GM10847 (cell line): ENCODE results near the gene MYH15.

Experiments used
- POLR2A ChIP-seq: IDR thresholded peaks from 2 replicates; pipeline ENCODE4 v1.6.1; 2011; ENCODE audit not compliant: insufficient read length; ENCODE audit errors: extremely low read depth

Gene MYH15

DNA sequence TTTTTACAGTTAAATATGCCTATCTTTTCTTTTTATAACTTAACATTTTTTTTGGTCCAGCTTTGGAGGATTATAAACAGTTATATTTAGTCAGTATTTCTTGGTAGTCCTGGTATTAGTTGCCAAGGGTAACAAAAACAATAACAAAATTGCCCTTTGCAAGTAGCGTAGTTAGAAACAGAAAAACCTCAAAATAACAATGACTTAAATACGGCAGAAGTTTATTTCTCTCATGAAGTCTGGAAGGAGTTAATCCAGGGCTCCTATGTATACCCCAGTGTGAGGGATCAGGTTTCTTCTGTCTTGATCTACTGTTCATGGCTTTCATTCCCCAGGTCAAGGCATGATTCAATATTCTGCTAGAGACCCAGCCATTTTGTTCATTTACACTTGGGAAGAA is 14.1 kb upstream of the MYH15 start:
- no peak for TF ChIP-seq POLR2A

GRCh38 chr3:108518895-108519294 is 8.5 kb upstream of the MYH15 start:
- TF ChIP-seq POLR2A, result no peak

GRCh38 chr3:108516881-108517280 is 6.5 kb upstream of the MYH15 start:
- TF ChIP-seq POLR2A, result no peak

DNA sequence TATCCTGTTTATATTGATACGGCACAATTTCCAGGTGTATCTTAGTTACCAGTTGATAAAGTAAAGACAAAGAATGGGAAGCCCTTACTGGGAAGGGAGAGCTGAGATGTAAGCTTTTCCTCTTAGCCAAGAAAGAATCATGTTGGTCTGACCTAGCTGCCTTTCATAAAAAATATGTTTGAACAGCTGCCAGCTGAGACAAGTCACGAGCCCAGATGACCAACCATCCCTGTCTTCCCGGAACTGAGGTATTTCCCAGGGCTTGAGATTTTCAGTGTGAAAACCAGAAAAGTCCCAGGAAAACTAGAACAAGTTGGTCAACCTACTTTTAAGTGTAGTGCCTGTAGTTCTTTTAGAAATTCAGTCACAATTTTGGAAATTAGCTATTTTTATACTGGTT is 3.6 kb upstream of the MYH15 start:
- TF ChIP-seq POLR2A, result no peak

GRCh38 chr3:108512671-108513070 is 2.3 kb upstream of the MYH15 start:
- no peak for TF ChIP-seq POLR2A

- TF ChIP-seq POLR2A, result no peak
Measured at GRCh38 chr3:108511490-108511889, 1.1 kb upstream of the MYH15 start.

DNA sequence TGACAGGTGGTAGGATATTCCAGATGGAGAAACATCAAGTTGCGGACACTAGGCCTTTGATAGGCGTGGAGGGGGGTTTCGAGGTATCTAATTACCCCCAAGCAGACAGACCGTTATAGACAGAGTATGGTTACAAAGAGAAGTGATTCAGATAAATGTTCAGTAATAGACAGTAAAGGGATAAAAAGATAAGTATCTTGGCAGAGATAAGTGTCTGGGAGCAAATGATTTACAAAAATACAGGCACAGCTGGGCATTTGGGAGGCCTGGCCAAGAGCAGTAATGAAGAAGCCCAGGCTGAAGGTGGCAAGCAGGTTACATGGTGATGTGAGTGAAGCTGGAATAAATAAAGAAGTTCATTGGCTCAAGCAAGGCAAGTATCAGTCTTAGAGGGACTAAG is 659 bp upstream of the MYH15 start:
- no peak for TF ChIP-seq POLR2A

DNA sequence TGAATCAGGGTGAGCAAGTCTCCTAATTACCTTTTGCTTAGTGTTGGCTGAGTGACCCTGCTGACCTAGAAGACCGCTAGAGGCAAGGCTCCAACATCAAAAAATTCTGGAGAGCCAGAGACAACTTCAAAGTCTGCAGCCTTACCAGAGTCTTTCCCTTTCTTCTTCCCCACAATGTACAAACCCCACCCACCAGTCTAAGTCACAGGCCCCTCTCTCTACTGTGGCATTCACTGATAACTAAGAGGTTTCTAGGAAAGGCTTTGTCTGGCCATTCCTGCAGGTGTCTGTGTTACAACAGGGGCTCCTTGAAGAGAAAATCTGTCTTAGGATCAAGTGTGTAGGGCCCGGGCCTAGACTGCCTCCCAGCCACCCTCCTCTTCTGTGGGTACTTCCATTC is 525 bp downstream of the MYH15 start:
- no peak for TF ChIP-seq POLR2A

GRCh38 chr3:108509263-108509662 is 1.1 kb downstream of the MYH15 start:
- TF ChIP-seq POLR2A, result no peak

DNA sequence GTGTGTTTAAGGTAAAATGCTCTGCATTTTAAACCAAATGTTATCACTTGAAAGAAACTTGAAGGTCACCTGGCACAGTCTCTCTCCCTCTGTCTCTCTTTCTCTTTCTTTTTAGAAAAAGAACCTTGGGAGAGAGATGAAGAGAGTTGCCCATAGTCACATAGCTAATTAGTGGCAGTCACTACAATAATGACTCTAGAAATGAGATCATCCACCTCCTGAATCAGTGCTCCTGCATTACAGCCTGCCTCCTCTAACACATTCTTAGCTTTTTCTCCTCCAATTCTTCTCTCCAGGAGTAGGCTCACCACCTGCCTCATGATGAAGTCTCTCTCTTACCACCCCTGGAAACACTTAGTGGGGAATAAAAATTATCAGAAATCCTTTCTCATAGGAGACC is 2.5 kb downstream of the MYH15 start:
- no peak for TF ChIP-seq POLR2A

- TF ChIP-seq POLR2A, result no peak
Measured at GRCh38 chr3:108505811-108506210, 4.6 kb downstream of the MYH15 start.

- TF ChIP-seq POLR2A, result no peak
Measured at GRCh38 chr3:108503722-108504121, 6.7 kb downstream of the MYH15 start.

DNA sequence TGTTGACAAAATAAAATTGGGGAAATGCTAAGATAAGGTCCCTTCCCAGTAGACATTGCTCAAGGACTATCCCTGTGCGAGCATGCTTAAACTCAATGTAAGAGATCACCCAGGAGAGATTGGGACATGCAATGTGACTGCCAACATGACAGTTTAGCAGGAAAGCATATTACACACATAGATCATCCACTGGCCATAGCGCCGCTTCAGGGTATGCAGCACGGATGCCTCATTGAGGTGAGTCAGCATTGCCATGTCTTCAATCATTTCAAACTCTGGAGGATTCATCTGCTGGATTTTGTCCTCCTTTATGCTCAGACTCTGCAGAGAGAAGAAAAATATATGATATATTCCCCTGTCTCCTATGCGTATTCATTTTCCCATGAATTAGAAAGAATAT is 8.9 kb downstream of the MYH15 start:
- TF ChIP-seq POLR2A, result no peak

- no peak for TF ChIP-seq POLR2A
Measured at GRCh38 chr3:108500728-108501127, 9.7 kb downstream of the MYH15 start.

GRCh38 chr3:108497271-108497670 is 13.1 kb downstream of the MYH15 start:
- TF ChIP-seq POLR2A, result no peak

DNA sequence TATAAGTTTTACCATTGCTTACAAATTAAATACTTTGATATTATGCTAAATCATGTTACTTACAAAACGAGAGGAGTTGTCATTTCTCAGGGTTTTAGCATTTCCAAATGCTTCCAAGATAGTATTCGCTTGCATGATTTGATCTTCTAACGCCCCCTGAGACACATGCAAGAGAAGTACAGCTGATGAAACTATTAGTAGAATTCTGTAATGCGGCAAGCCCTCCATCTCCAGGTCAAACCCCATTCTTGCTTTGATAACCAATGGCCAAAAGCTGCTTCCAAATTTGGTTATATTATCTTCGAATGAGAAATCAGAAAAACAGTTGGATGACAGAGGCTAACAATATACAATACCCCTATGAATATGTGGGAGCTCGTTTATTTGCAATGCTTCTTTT is 14.7 kb downstream of the MYH15 start:
- TF ChIP-seq POLR2A, result no peak

GRCh38 chr3:108494906-108495531 is 15.4 kb downstream of the MYH15 start:
- no peak for TF ChIP-seq POLR2A

GRCh38 chr3:108493862-108494261 is 16.5 kb downstream of the MYH15 start:
- TF ChIP-seq POLR2A, result no peak

DNA sequence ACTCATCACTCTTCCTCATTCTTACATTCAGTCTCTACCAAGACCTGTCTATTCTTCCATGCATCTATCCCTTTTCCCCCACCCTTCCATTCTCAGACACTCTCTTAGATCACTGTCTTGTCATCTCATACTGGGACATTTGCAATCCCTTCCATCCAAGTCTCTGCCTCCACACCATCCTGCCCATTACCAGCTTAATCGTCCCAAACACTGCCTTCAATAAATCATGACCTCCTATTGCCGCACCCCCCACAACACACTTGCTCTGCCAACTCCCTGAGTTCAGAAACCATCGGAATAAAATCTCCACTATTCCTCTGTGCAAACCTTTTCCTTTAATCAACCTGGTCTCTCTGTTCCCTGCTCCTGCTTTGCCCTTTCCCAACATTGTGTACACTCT is 18.9 kb downstream of the MYH15 start:
- no peak for TF ChIP-seq POLR2A

- TF ChIP-seq POLR2A, result no peak
Measured at GRCh38 chr3:108489776-108490175, 20.6 kb downstream of the MYH15 start.
